ENCODE results near the gene PTH2R. TPM values are rescaled to one million over a fixed set of nuclear protein-coding genes. Genes with fewer than 3 reads are reported as not detected.
"Not testable (repeated sequence)": the region's sequence is repeated elsewhere in the genome, so short reads cannot be mapped to it uniquely, and the experiment has no call there.

Gene PTH2R
- total RNA-seq, 3 donors from 2014 or later: 0.64 to 3.3 (median 1.2) TPM

- H3K4me3 ChIP-seq: no peak overlapping the region
- TF ChIP-seq CTCF (IDR thresholded peaks at IDR 0.05) (no peak), POLR2AphosphoS5 (IDR thresholded peaks at IDR 0.05) (no peak), POLR2A (IDR thresholded peaks at IDR 0.05) (no peak)
- H3K27ac ChIP-seq: no peak overlapping the region
- no peaks in the 10 kb centered on the region for H3K4me1 ChIP-seq
- no peak for DNase-seq (ENCODE audit: low spot score in 2 of 2)
- no peaks in the 10 kb centered on the region for H3K27me3 ChIP-seq
- no peaks in the 10 kb centered on the region for H3K9me3 ChIP-seq
- H3K36me3 ChIP-seq: no peaks in the 10 kb centered on the region
- intact Hi-C loops (cut with DNase I; ENCODE audit: low total_unique reads): no loop called here
These were observed 61.0 kb downstream of the PTH2R start for GRCh38 chr2:208467564-208467963.

- intact Hi-C loops (cut with DNase I; ENCODE audit: low total_unique reads): no loop called here
- TF ChIP-seq POLR2AphosphoS5 (IDR thresholded peaks at IDR 0.05) (no peak), POLR2A (IDR thresholded peaks at IDR 0.05) (no peak), CTCF (IDR thresholded peaks at IDR 0.05) (no peak)
- no peak for DNase-seq (ENCODE audit: low spot score in 2 of 2)
- Histone ChIP-seq H3K9me3 (peaks cover 0 to 2% of the 10 kb centered on the region in 2 donors), H3K36me3 (no peaks in the 10 kb centered on the region), H3K27me3 (no peaks in the 10 kb centered on the region), H3K27ac (no peak overlapping the region), H3K4me3 (no peak overlapping the region), H3K4me1 (no peaks in the 10 kb centered on the region)
These were observed 71.1 kb downstream of the PTH2R start for GRCh38 chr2:208477741-208478140.

GRCh38 chr2:208479342-208479741 is 72.8 kb downstream of the PTH2R start:
- H3K36me3 ChIP-seq: no peaks in the 10 kb centered on the region
- peaks cover 0 to 8% of the 10 kb centered on the region in 2 donors for H3K9me3 ChIP-seq
- no peak for DNase-seq (ENCODE audit: low spot score in 2 of 2)
- no peaks in the 10 kb centered on the region for H3K27me3 ChIP-seq
- no peak overlapping the region for H3K27ac ChIP-seq
- intact Hi-C loops (cut with DNase I; ENCODE audit: low total_unique reads): no loop called here
- H3K4me1 ChIP-seq: no peaks in the 10 kb centered on the region
- no peak overlapping the region for H3K4me3 ChIP-seq
- no peak for TF ChIP-seq POLR2AphosphoS5 (IDR thresholded peaks at IDR 0.05)
- TF ChIP-seq CTCF (IDR thresholded peaks at IDR 0.05): no peak
- no peak for TF ChIP-seq POLR2A (IDR thresholded peaks at IDR 0.05)

GRCh38 chr2:208481945-208482344 is 75.4 kb downstream of the PTH2R start:
- H3K27me3 ChIP-seq; H3K4me1 ChIP-seq; H3K4me3 ChIP-seq; DNase-seq (ENCODE audit: low spot score in 2 of 2); H3K27ac ChIP-seq; H3K9me3 ChIP-seq; intact Hi-C loops (cut with DNase I; ENCODE audit: low total_unique reads); H3K36me3 ChIP-seq: not testable (repeated sequence)

- H3K36me3 ChIP-seq; H3K4me3 ChIP-seq; DNase-seq (ENCODE audit: low spot score in 2 of 2); intact Hi-C loops (cut with DNase I; ENCODE audit: low total_unique reads); H3K27me3 ChIP-seq; H3K4me1 ChIP-seq; H3K27ac ChIP-seq: not testable (repeated sequence)
- peaks cover 0 to 13% of the 10 kb centered on the region in 2 donors for H3K9me3 ChIP-seq
These were observed 75.9 kb downstream of the PTH2R start for GRCh38 chr2:208482453-208483015.

- Histone ChIP-seq H3K36me3 (no peaks in the 10 kb centered on the region), H3K27ac (no peak overlapping the region), H3K9me3 (peaks cover 0 to 16% of the 10 kb centered on the region in 2 donors), H3K27me3 (no peaks in the 10 kb centered on the region), H3K4me3 (no peak overlapping the region), H3K4me1 (no peaks in the 10 kb centered on the region)
- intact Hi-C loops (cut with DNase I; ENCODE audit: low total_unique reads): no loop called here
- TF ChIP-seq POLR2AphosphoS5 (IDR thresholded peaks at IDR 0.05) (no peak), CTCF (IDR thresholded peaks at IDR 0.05) (no peak), POLR2A (IDR thresholded peaks at IDR 0.05) (no peak)
- no peak for DNase-seq (ENCODE audit: low spot score in 2 of 2)
These were observed 78.8 kb downstream of the PTH2R start for GRCh38 chr2:208485390-208485789.

Data from breast epithelium (tissue), 4 donors.